HG03378 (cell line): Measurements from ENCODE around the gene TEK.
"Not testable (repeated sequence)": the region's sequence is repeated elsewhere in the genome, so short reads cannot be mapped to it uniquely, and the experiment has no call there.

Source experiments
- ATAC-seq: cut with Tn5 transposase; IDR thresholded peaks from one replicate; pipeline ENCODE4 v1.9.1; 2021; ENCODE audit warnings: mild to moderate bottlenecking, moderate library complexity; ENCODE audit not compliant: unreplicated experiment

Gene TEK

DNA sequence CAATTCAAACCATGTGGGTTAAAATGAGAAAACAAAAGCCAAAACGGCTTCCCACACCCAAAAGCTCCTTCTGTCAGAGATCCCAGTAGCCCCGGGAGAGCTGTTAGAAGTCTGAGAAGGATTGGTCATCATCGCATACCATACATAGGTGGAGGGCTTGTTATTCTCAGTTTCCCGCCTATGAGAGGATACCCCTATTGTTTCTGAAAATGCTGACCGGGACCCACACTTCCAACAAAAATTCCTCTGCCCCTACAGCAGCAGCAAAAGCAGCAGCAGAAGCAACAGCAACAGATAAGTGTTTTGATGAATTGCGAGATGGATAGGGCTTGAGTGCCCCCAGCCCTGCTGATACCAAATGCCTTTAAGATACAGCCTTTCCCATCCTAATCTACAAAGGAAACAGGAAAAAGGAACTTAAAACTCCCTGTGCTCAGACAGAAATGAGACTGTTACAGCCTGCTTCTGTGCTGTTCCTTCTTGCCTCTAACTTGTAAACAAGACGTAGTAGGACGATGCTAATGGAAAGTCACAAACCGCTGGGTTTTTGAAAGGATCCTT, at the start of gene TEK:
TEK (plus strand) TSS at position 245 of the 561 bp plus-strand sequence. CDS start 366 bp downstream, outside the sequence.
- no peak for ATAC-seq

DNA sequence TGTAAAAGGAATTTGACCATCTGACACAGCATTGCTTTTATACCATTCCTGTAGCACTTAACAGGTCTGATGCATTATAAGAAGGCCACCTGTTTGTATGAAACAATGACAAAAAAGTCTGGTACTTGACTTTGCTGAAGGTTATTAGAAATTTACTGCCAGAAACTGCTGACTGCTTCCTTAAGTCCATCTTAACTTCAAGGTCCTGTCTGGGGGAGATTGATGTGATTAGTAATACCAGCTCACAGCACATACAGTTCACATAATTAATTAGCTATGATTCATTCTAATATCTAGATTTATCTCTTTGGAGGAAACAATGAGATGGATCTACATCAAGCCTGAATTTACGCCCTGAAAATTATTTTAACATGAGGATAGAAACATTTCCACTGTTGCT, 49.6 kb upstream of the TEK start:
- no peak for ATAC-seq

GRCh38 chr9:27059907-27060306, 49.1 kb upstream of the TEK start:
- no peak for ATAC-seq

DNA sequence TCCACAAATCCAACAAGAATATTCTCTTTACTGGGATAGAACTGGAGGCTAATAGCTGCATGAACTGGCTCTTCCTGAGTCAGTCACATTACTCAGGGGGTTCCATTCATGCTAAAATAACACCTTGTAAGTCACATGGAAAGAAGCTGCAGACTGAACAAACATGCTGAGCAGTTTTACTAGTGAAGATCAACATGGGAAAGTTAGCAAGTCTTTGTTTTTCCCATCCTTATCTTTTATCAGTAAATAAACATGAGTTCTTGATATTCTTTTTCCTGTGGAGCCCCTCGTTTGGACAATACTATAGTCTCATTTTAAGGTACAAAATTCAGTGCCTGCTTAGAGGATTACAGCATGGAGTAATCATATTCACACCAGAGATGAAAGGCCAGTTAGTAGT, 43.7 kb upstream of the TEK start:
- no peak for ATAC-seq

- ATAC-seq = no peak
Measured at GRCh38 chr9:27073841-27074728, 34.9 kb upstream of the TEK start.

DNA sequence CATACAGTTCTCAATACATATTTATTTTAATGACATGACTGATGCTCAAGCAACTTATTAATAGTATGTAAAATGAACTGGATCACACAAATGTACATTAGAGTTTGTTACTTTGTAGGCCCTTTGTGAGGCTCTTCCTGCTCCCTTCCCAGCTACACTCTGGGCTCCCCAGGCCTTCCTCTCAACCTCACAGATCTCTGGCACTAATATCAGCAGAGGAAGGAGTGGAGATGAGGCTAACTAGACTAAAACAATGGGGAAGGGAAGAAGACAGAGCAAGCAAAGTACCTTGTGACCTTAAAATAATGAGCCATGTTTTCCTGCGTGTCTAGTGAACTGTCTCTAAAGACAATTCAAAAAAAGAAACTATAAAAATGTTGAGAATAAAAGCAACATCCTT, 30.3 kb upstream of the TEK start:
- ATAC-seq = no peak

GRCh38 chr9:27085456-27085855, 23.6 kb upstream of the TEK start:
- no peak for ATAC-seq

DNA sequence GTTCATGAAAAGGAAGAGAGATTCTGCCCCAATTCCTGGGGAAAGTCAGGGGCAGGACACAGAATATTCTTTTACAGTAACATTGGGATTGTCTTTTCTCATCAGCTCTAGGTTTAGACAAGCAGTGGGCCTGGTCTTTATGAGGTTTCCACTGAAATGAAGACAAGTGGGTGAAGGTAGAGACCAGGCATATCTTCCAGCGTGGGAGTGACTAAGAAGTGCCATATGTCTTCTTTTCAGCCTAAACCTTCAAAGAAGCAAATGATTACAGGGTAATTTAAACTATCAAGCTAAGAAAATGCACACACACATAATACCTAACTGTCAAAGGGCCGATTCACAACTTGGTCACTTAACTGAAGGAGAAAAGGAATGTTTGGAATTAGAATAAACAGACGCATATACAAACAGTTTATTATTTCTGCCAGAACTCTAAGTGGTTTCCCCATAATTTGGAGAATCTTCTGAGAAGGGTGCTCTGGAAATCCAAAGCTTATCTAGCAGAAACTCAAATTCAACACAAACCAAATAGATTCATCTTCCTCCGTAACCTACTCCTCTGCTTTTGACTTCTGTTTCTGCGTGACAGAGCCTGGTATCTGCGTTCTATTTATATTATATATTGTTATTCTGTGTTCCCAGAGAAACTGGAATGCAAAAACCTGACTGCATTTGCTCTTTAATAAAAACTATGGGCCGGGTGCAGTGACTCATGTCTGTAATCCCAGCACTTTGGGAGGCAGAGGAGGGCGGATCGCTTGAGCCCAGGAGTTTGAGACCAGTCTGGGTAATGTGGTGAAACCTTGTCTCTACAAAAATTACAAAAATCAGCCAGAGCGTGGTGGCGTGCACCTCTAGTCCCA, 22.0 kb upstream of the TEK start:
- ATAC-seq = no peak

GRCh38 chr9:27088981-27089380, 20.0 kb upstream of the TEK start:
- no peak for ATAC-seq

- ATAC-seq = no peak
Measured at GRCh38 chr9:27089706-27090105, 19.3 kb upstream of the TEK start.

DNA sequence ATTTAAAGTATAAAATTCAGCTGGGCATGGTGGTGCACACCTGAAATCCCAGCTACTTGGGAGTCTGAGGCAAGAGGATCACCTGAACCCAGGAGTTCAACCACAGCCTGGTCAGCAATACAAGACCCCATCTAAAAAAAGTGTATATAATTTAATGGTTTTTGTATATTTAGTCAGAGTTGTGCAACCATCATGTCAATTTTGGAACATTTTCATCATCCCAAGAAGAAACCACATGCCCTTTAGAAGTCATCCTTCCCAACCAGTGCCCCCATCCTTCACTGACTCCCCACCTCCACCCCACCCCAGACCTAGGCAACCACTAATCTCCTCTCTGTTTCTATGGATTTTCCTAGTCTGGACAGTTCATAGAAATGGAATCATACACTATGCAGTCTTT, 18.8 kb upstream of the TEK start:
- no peak for ATAC-seq

DNA sequence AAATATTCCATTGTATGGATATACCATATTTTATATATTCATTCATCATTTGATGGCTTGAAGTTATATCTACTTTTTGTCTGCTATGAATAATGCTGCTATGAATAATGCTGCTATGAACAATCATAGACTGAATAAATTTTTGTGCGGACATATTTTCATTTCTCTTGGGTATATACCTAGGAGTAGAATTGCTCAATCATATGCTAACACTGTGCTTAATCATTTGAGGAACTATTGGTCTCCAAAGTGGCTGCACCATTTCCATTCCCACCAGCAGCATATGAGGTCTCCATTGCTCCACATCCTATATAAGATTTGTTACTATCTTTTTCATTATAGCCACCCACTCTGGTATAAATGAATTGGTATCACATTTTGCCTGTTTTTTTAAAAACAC, 18.3 kb upstream of the TEK start:
- no peak for ATAC-seq

DNA sequence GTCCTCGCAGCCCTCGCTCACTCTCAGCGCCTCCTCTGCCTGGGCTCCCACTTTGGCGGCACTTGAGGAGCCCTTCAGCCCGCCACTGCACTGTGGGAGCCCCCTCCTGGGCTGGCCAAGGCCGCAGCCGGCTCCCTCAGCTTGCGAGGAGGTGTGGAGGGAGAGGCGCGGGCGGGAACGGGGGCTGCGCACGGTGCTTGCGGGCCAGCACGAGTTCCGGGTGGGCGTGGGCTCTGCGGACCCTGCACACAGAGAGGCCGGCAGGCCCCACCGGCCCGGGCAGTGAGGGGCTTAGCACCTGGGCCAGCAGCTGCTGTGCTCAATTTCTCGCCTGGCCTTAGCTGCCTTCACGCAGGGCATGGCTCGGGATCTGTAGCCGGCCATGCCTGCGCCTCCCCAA, 16.5 kb upstream of the TEK start:
- ATAC-seq = not testable (repeated sequence)

GRCh38 chr9:27093384-27094067, 15.5 kb upstream of the TEK start:
- not testable (repeated sequence) for ATAC-seq

- ATAC-seq = no peak
Measured at GRCh38 chr9:27094640-27095298, 14.3 kb upstream of the TEK start.

- ATAC-seq = no peak
Measured at GRCh38 chr9:27107241-27107640, 1.8 kb upstream of the TEK start.

- no peak for ATAC-seq
Measured at GRCh38 chr9:27109621-27110020, 596 bp downstream of the TEK start.

DNA sequence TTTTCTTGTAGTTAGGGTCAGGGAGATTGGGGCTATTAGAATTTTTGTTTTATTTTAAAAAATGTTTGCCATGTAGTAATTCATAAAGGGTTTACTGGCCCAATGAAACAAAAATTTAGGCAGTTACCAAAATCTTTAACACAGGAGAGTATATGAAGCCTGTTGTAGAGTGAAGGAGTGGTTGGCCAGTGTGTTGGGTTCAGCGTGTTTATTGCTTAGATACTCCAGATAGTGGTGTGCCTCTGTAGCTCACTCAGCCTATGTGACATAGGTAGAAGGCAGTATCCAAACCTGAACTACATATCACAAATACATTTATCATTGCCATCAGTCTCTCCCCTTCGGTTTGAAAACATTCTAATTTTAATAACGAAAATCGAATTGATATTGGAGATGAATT, 1.2 kb downstream of the TEK start:
- no peak for ATAC-seq

DNA sequence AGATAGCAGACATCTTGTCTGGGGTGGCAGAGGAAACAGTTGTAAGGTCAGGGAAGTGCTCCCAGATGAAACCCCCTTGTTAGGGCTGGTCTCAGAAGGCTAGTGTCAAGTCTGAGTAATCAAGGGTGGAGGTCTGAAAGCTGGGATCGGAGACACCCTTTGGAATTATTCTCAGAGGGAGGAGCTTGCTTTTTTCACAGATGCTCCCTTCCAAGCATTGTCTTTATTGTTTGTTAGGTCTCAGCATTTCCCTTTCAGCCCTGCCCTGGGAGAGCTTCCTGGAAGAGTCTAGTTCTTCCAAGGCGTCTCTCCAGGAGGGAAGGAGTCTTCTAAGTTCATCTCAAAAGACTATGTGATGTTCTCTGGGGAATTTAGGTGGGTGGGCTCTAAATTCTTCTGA, 3.2 kb downstream of the TEK start:
- ATAC-seq = no peak

DNA sequence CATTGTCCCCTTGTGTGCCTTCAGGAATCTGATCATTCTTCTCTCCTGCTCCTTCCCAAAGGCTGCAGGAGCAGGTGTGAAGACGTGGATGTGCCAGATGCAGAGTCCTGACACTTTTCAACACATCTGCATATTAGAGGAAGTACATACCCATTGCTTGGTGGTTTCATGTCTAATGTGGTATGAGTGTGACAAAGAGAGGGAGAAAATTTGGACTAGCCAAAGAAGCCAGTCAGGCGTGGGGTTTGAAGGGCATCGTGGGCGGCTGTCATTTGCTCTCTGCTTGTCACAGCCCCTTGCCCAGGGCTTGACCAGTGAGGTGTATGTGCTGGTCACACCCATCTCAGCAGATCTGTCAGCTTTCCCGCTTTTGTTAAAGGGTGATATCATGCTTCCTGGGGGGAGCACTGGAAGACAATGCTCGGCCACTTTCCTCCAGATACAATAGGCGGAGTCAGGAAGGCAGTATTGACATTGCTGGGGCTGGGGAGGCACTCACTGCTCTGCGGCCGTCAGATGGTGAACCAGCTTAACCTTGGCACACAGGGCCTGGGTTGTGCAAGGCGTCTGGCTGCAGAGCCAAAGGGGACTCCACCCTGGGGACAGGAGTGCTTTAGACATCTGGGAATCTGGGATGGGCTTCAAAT, 8.6 kb downstream of the TEK start:
- ATAC-seq = no peak
